ENCODE data around the gene FGGY. TPM values are rescaled to one million over a fixed set of nuclear protein-coding genes. Genes with fewer than 3 reads are reported as not detected.
"Not testable (repeated sequence)": the region's sequence is repeated elsewhere in the genome, so short reads cannot be mapped to it uniquely, and the experiment has no call there.

FGGY gene
- total RNA-seq, 1 experiment from 2014 or later, result 9.7 TPM

- DNase-seq (ENCODE audit: low read depth), result peak; percentile 73
Measured at GRCh38 chr1:59565611-59566410, 268.9 kb downstream of the FGGY start.

GRCh38 chr1:59568158-59568935 lies 271.5 kb downstream of the FGGY start:
- DNase-seq (ENCODE audit: low read depth), result no peak

- no peak for DNase-seq (ENCODE audit: low read depth)
Measured at GRCh38 chr1:59569198-59569597, 272.3 kb downstream of the FGGY start.

GRCh38 chr1:59570524-59570923 lies 273.6 kb downstream of the FGGY start:
- DNase-seq (ENCODE audit: low read depth), result peak; percentile 82

- DNase-seq (ENCODE audit: low read depth), result peak; percentile 94
Measured at GRCh38 chr1:59574085-59574484, 277.2 kb downstream of the FGGY start.

GRCh38 chr1:59577774-59578173 lies 280.9 kb downstream of the FGGY start:
- no peak for DNase-seq (ENCODE audit: low read depth)

GRCh38 chr1:59579222-59579621 lies 282.3 kb downstream of the FGGY start:
- no peak for DNase-seq (ENCODE audit: low read depth)

- DNase-seq (ENCODE audit: low read depth), result no peak
Measured at GRCh38 chr1:59580257-59580656, 283.4 kb downstream of the FGGY start.

GRCh38 chr1:59592410-59592809 lies 295.5 kb downstream of the FGGY start:
- DNase-seq (ENCODE audit: low read depth), result not testable (repeated sequence)

- DNase-seq (ENCODE audit: low read depth), result no peak
Measured at GRCh38 chr1:59592924-59593323, 296.0 kb downstream of the FGGY start.

- no peak for DNase-seq (ENCODE audit: low read depth)
Measured at GRCh38 chr1:59593798-59594790, 297.2 kb downstream of the FGGY start.

- peak; percentile 38 for DNase-seq (ENCODE audit: low read depth)
Measured at GRCh38 chr1:59595774-59596173, 298.9 kb downstream of the FGGY start.

- peak; percentile 98 for DNase-seq (ENCODE audit: low read depth)
Measured at GRCh38 chr1:59596432-59596831, 299.5 kb downstream of the FGGY start.

GRCh38 chr1:59596956-59597355 lies 300.1 kb downstream of the FGGY start:
- DNase-seq (ENCODE audit: low read depth), result no peak

- no peak for DNase-seq (ENCODE audit: low read depth)
Measured at GRCh38 chr1:59597420-59598119, 300.7 kb downstream of the FGGY start.

- no peak for DNase-seq (ENCODE audit: low read depth)
Measured at GRCh38 chr1:59598120-59598440, 301.2 kb downstream of the FGGY start.

GRCh38 chr1:59601041-59601441 lies 304.1 kb downstream of the FGGY start:
- no peak for DNase-seq (ENCODE audit: low read depth)

- DNase-seq (ENCODE audit: low read depth), result no peak
Measured at GRCh38 chr1:59601811-59602210, 304.9 kb downstream of the FGGY start.

- no peak for DNase-seq (ENCODE audit: low read depth)
Measured at GRCh38 chr1:59604191-59604590, 307.3 kb downstream of the FGGY start.

- no peak for DNase-seq (ENCODE audit: low read depth)
Measured at GRCh38 chr1:59605184-59605583, 308.3 kb downstream of the FGGY start.

- DNase-seq (ENCODE audit: low read depth), result peak; percentile 21
Measured at GRCh38 chr1:59605761-59606160, 308.9 kb downstream of the FGGY start.
